Upper lobe of right lung (tissue), 1 donor: Measurements from ENCODE around the gene TTC28. TPM values are rescaled to one million over a fixed set of nuclear protein-coding genes. Genes with fewer than 3 reads are reported as not detected.

Experiments used
- ATAC-seq: fragments of 200-7000 bp; cut with Tn5 transposase; one replicate; pipeline ENCODE4 v1.9.1; 2020; ENCODE audit warnings: mild to moderate bottlenecking, moderate library complexity
- DNase-seq: peaks from one replicate; pipeline ENCODE4 v3.0.0-alpha.2; 2020
- H3K27ac ChIP-seq: fragments of 200-600 bp; one replicate; pipeline ENCODE4 v1.8.0; 2022
- H3K27me3 ChIP-seq: fragments of 200-600 bp; one replicate; pipeline ENCODE4 v1.8.0; 2022; ENCODE audit warnings: mild to moderate bottlenecking
- H3K36me3 ChIP-seq: fragments of 200-600 bp; one replicate; pipeline ENCODE4 v1.8.0; 2022
- H3K4me1 ChIP-seq: fragments of 200-600 bp; one replicate; pipeline ENCODE4 v1.8.0; 2022
- H3K4me3 ChIP-seq: fragments of 200-600 bp; one replicate; pipeline ENCODE4 v1.8.0; 2022; ENCODE audit warnings: mild to moderate bottlenecking
- H3K9me3 ChIP-seq: fragments of 200-600 bp; one replicate; pipeline ENCODE4 v1.8.0; 2022
- intact Hi-C: fragments of 100-400 bp; cut with DNase I; formaldehyde crosslinking; loops from one replicate; pipeline ENCODE4 v1.11.0; 2022
- total RNA-seq: library from RNA; stranded (reverse); fragmentation: NEBNext Ultra II Directional; extraction: Animal tissue kit (Norgen Biotek cat#: 25700); gene quantifications from one replicate; pipeline ENCODE4 v1.2.1, GENCODE V29; 2021
- TF ChIP-seq, protein P1 (sequence below): fragments of 200-600 bp; IDR thresholded peaks from one replicate; pipeline ENCODE4 v1.8.0; 2022; ENCODE audit warnings: antibody characterized with exemption
- donor health status: DM: no; HTN: yes; CAD: no; lungs with severe emphysema.

TTC28 gene
- total RNA-seq, 1 donor from 2014 or later = 48.7 TPM

DNA sequence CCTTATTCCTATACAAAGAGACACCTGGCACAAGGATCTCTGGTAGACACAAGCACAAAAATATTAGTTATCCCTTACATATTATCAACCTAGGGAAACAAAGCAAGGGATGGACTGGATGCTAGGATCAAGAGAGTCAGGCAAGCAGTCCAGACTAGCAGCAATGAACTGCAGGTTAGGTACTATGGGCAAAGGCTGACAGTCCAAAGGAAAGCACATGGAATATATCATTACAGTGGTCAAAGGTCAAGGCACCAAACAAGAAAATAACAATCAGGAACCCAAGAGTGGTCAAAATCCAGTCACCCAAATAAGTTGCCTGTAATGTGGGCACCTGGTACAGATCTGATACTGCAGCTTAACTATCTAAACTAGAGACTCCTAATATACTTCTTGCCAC lies 77.7 kb downstream of the TTC28 start:
- Histone ChIP-seq H3K27me3 (no peaks in the 10 kb centered on the region), H3K36me3 (no peaks in the 10 kb centered on the region), H3K4me3 (no peak overlapping the region), H3K9me3 (no peaks in the 10 kb centered on the region), H3K4me1 (no peaks in the 10 kb centered on the region), H3K27ac (no peak overlapping the region)
- TF ChIP-seq, protein P1, sequence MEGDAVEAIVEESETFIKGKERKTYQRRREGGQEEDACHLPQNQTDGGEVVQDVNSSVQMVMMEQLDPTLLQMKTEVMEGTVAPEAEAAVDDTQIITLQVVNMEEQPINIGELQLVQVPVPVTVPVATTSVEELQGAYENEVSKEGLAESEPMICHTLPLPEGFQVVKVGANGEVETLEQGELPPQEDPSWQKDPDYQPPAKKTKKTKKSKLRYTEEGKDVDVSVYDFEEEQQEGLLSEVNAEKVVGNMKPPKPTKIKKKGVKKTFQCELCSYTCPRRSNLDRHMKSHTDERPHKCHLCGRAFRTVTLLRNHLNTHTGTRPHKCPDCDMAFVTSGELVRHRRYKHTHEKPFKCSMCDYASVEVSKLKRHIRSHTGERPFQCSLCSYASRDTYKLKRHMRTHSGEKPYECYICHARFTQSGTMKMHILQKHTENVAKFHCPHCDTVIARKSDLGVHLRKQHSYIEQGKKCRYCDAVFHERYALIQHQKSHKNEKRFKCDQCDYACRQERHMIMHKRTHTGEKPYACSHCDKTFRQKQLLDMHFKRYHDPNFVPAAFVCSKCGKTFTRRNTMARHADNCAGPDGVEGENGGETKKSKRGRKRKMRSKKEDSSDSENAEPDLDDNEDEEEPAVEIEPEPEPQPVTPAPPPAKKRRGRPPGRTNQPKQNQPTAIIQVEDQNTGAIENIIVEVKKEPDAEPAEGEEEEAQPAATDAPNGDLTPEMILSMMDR = no peak
- ATAC-seq (no peak), DNase-seq (no peak)
- intact Hi-C loops = loop anchor here (5.0 kb wide), 1 partner anchor 230 kb away; no protein-coding TSS in a partner anchor

DNA sequence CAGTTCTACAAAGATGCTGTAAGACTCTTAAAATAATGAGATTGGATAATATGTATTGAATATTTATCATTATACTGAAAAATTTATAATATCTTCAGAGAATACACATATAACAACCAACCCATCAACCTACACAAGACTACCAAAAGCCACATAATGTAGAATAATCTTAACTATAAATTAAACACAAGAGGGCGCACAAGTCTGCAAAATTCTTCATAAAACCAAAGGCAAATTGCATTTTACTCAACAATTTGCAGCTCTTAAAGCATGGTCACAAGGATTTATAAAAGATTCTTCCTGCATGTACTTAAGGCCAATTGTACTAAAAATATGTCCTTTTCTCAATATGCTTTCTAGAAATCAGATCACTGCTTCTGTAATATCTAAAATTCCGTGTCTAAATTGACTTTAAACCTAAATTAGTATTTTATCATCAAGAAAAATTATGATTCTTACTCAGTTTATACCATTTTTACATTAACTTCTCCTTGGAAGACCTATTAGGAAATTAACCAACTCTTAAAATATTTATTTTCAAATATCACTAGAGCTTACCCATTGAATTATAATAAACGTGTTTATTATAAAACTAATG lies 79.0 kb downstream of the TTC28 start:
- H3K27ac ChIP-seq = no peak overlapping the region
- DNase-seq (no peak), ATAC-seq (peak; percentile 54)
- no peaks in the 10 kb centered on the region for H3K9me3 ChIP-seq
- no peaks in the 10 kb centered on the region for H3K27me3 ChIP-seq
- intact Hi-C loops = loop anchor here (5.0 kb wide), 1 partner anchor 232 kb away; no protein-coding TSS in a partner anchor
- no peaks in the 10 kb centered on the region for H3K4me1 ChIP-seq
- H3K36me3 ChIP-seq = no peaks in the 10 kb centered on the region
- TF ChIP-seq, protein P1 = peak; percentile 61
- no peak overlapping the region for H3K4me3 ChIP-seq

DNA sequence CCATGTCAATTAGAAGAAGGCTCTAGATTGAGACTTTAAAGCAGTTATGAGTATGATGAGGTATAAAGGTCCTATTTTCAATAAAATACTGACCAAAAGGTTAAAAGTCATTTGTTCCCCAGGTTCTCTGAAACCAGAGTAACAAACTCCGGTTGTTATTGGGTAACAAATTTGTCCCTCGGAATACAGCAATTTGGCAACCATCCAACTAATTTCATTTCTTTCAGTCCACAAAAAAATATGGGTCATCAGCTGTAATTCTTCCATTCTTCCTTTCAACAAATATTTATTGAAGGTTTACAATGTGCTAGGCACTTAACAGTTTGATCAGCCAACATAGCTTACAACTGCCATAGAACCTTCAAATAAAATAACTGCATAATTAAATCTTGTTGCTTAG lies 79.9 kb downstream of the TTC28 start:
- H3K27me3 ChIP-seq = no peaks in the 10 kb centered on the region
- intact Hi-C loops = loop anchor here (5.0 to 10.0 kb wide), 2 partner anchors 233 to 545 kb away; no protein-coding TSS in a partner anchor
- DNase-seq (no peak), ATAC-seq (no peak)
- no peaks in the 10 kb centered on the region for H3K4me1 ChIP-seq
- no peaks in the 10 kb centered on the region for H3K36me3 ChIP-seq
- H3K4me3 ChIP-seq = no peak overlapping the region
- no peak overlapping the region for H3K27ac ChIP-seq
- TF ChIP-seq, protein P1 = no peak
- no peaks in the 10 kb centered on the region for H3K9me3 ChIP-seq

DNA sequence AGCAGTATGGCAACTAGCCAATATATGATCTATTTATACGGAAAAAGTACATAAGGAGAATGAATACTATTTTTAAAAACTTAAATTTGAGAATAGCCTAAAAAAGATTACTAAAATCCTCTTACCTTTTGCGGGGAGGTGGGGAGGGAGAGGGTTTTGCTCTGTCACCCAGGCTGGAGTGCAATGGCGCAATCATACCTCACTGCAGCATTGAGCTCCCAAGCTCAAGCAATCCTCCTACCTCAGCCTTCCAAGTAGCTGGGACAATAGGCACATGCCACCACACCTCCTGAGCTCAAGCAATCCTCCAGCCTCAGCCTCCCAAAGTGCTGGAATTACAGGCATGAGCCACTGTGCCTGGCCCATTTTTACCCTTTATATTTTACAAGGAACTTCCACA lies 82.0 kb downstream of the TTC28 start:
- H3K9me3 ChIP-seq = no peaks in the 10 kb centered on the region
- H3K27ac ChIP-seq = no peak overlapping the region
- DNase-seq = no peak
- TF ChIP-seq, protein P1 = no peak
- H3K4me3 ChIP-seq = no peak overlapping the region
- no peak for ATAC-seq
- H3K36me3 ChIP-seq = no peaks in the 10 kb centered on the region
- no peaks in the 10 kb centered on the region for H3K27me3 ChIP-seq
- no peaks in the 10 kb centered on the region for H3K4me1 ChIP-seq
- intact Hi-C loops = loop anchor here (10.0 kb wide), 1 partner anchor 543 kb away; no protein-coding TSS in a partner anchor

DNA sequence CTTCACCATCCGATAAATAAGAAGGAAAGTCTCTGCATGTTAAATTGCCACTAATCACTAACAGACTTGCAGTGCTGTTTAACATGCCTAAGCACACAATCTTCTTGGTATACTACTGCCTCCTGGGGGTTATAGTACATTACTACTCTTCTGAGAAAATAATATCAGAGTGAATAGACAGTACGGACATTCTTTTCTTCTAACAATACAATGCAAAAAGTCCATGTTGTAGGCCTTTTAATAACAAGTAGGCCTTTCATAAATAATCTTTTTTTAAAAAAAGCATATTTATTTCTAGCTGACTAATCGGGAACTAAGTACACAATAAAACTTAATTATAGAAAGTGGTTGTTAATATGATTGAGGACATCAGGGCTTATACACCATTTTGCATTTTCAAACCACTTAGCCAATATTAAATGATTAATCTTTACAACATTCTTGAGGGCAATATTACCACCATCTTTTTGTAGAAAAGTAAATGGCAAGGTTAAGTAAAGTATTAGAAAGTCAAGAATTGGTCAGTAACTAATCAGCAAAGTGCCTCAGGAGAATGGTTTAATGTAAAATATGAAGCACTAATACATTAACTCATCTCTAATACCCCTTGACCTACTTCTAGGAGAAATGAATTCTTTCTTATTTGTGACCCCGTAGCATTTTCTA lies 84.7 kb downstream of the TTC28 start:
- H3K27me3 ChIP-seq = no peaks in the 10 kb centered on the region
- TF ChIP-seq, protein P1 = peak; percentile 79
- no peak overlapping the region for H3K27ac ChIP-seq
- H3K4me1 ChIP-seq = no peaks in the 10 kb centered on the region
- peak; percentile 93 for ATAC-seq
- H3K36me3 ChIP-seq = no peaks in the 10 kb centered on the region
- intact Hi-C loops = loop anchor here (10.0 kb wide), 1 partner anchor 540 kb away; no protein-coding TSS in a partner anchor
- H3K9me3 ChIP-seq = no peaks in the 10 kb centered on the region
- no peak overlapping the region for H3K4me3 ChIP-seq
- no peak for DNase-seq
